HG03442 (cell line): ENCODE results near the gene RBP2.

Experiments used
- ATAC-seq: cut with Tn5 transposase; IDR thresholded peaks from one replicate; pipeline ENCODE4 v1.9.1; 2021; ENCODE audit warnings: mild to moderate bottlenecking, moderate library complexity; ENCODE audit not compliant: unreplicated experiment

Gene RBP2

DNA sequence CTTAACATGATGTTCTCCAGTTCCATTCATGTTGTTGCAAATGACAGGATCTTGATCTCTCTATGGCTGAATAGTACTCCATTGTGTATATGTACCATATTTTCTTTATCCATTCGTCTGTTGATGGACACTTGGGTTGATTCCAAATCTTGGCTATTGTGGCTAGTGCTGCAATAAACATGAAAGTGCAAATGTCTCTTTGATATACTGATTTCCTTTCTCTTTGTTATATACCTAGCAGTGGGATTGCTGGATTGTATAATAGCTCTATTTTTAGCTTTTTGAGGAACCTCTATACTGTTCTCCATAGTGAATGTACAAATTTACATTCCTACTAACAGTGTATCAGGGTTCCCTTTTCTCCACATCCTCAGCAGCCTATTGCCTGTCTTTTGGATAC is 5.9 kb upstream of the RBP2 start:
- no peak for ATAC-seq

DNA sequence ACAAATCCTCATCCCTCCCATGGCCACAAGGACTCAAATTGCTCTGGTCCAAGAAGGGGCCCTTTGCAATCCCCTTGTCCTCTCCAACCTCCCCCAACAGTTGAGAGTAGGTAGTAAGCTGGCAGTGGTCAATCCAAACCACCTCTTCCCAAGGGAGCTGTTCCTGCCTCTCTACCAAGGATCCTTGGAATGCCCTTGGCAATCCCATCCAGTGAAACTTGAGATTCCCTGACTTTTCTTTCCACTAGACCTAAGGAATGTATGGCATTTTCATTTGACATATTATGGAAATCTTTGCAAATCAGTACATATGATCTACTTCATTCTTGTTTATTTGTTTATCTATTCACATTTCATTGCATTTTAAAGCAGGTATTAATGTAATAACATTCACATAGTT is 4.8 kb upstream of the RBP2 start:
- ATAC-seq, result no peak

DNA sequence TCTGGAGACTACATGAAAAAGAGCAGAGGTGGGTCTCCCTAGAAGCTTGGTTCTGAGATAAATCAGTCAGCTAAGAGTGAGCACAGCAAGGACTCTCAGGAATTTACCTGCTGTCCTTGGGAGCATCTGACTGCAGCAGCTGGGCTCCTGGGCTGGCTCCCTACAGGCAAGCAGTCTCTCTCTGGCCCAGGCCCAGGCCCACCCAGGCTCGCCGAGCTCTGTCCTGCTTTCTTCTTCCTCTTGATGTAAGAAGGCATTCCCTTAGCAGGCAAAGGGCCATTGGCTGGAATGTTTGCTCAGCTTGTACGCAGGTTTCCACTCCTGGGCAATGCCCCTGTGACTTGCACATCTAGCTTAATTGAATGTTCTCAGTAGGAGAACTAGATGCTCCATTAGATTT is 4.3 kb upstream of the RBP2 start:
- no peak for ATAC-seq

DNA sequence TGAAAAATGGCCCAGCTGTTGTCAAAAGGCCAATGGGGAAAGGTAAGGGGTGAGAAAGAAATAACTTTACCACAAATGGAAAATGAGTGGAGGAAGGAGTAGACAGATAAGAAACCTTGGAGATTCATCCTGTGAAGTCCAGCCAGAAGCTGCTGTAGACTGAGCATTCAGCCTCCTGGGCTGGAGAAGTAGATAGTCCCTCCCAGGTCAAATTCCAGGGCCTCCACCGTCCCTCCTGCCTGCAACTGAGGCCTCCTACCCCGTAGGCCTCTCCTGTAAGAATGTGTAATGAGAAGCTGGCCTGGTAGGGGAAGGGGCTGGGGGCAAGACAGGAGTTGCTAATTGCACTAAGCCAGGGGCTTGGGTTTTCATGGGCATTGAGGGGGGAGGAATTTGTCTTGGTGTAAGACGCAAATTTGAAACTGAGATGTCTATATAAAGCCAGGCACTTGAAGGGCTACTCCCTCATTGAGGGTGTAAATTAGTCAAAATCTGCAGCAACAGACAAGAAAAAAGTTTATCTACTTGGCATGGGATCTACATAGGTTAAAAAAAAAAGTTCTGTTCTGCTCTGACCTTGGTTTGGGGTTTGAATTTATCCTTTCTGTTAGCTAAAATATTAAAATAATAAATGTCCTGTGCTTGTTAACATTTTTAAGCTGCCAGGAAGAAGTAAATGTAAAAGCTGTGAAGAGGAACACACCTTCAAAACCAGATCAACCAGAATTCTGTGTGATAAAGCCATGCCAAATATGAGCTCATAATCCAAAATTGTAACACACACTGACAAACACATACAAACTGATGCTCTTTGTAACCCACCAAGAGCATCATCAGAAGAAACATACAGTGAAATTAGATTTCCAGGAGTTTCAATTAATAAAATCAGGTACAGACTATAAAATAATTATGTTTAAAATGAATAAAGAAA is 1.7 kb upstream of the RBP2 start:
- ATAC-seq, result no peak

DNA sequence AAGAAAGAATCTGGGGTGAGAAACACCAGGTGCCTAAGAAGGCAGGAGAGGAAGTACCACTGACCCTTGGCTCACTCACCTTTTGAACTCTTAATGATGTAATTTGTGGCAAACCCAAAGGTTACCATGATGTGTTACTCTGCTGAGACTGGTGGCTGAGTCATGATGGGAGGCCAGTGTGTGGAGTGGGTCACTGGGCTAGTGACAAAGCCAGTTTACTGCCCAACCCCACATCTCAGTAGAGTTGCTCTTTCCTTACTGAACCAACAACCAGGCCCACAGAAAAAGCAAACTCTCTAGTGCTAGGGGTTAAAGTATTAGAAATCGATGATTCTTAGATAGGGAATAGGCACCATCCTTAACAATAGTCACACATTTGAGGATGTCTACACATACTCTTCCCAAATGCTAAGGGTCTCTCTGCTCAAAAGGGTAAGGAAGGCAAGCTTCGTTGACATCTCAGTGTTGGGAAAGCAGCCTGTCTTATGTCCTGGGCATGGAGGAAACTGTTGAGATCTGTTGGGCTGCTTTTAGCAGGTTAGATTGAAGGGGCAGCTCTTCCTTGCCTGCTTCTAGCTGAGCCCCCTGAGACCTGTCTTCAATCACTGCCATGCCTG is 3.1 kb downstream of the RBP2 start:
- ATAC-seq, result no peak

DNA sequence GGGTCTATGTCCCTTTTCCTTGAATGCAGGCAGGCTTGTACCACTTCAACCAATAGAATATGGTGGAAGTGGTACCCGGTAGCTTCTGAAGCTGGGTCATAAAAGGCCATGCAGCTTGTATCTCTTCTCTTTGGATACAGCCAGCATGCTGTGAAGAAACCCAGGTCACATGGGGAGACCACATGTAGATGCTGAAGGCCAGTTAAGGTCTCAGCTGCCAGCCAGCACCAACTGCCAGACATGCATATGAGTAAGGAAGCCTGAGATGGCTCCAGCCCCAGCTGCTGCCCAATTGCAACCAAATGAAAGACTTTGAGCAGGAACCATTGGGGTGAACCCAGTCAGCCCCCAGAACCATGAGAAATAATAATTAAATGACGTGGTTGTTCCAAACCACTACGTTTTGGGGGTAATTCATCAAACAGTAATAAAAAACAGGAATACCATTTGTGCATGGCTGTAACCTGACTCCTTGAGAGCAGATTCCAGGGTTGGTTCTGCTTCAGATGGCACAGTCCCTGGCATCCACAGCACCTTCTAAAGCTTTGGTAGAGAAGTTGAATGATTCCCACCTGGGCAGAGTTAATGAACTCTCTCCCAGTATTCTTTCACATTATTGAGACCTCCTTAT is 3.8 kb downstream of the RBP2 start:
- ATAC-seq, result no peak

DNA sequence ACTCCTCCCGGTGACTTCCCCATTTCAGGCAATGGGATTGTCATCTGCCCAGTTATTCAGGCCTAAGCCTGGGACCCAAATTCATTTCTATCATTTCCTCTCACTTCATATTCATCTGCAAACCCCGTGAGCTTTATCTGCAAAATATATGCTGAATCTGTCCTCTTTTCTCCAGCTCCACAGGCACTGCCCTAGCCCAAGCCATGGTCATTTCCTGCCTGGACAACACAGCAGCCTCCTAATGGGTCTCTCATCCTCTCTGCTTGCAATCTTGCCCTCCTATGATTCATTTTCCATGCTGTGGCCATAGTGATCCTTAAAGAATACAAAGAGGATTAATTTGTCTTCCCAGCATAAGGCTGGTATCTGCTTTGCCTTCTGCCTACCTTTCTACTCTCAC is 6.1 kb downstream of the RBP2 start:
- no peak for ATAC-seq

DNA sequence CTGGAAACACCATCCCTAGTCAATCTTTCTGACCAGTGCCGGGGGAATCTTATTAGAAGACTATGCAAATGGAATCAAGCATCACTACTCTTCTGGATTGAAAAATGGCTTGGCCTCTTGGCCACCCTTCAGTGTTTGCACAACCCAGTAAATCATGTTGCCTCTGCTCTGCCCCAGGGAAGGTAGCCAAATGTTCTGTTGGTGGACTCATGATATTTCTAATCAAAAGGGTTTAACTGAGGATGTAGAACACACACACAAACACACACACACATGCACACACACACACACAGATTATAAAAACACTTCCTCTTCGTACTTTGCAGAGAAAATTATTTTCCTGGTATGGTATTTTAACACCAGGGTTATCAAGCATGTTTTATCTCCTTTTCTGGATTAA is 7.9 kb downstream of the RBP2 start:
- no peak for ATAC-seq

DNA sequence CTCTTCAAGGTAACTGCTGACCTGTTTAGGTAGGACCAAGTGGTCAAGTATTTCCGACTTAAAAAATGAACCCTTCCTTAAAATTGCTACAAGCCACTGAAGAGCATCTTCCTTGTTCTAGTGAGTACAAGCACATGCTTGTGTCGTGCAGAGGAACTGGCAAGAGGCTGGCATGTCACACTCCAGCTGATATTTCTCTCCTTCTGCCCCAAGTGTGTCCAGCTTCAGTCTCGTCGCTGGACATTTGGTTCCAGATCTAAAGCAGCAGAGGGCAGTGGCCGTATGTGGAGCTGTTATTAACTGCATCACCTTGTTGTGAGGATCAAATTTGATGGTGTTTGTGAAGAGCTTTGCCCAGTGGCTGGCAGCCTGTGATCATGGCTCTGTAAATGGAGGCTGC is 10.0 kb downstream of the RBP2 start:
- no peak for ATAC-seq

DNA sequence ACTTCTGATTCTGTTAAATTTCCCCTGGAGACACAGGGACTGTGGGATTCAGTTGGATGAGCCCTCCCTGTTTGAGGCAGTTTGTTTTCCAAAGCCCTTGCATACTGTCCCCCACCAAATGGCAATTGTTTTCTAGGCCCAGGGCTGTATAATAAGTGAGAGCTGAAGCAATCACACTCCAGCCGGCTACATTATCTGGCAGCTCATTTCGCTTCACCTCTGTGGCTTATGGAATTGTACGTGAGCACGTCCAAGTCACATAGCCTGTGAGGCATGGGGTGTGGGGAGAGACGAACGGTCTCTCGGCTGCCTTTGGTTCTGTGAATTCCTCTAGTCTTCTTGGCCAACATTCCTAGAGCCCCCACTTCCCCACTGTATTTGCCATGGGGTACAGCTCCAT is 10.7 kb downstream of the RBP2 start:
- ATAC-seq, result no peak

DNA sequence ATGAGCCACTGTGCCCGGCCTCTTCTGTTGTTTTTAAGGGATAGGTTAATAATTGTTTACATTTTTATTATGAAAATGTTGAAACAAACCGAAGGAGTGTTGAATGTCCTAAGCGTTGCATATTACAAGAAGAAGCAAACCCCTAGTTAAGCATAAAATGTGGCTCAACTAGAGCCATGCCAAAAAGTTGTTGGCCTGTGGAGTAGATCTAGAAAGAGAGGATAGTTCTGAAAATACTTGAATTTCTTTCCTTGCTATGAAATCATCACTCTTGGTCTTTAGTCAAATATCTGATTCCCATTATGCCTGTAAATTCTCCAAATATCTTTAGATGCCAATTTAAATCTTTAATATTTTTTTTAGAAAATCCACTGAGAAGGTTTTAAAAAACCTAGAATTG is 12.8 kb downstream of the RBP2 start:
- no peak for ATAC-seq

DNA sequence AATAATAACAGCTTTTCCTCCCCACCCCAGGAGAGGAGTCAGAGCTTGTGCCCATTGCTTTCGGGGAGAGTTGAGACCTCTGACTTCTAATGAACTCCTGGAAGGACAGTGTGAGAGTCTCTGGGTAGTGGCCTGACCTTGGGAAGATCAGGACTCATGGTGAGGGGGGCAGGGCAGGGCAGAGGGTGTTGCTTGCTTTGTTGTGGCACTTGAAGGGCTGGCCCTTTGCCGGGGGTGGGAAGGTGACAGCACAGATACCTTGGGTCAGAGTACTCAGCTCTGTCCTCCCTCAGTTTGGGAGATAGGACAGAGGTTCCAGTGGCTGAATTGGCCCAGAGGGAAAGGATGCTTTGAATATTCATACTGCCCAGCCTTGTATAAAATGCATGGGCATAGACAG is 15.8 kb downstream of the RBP2 start:
- no peak for ATAC-seq

DNA sequence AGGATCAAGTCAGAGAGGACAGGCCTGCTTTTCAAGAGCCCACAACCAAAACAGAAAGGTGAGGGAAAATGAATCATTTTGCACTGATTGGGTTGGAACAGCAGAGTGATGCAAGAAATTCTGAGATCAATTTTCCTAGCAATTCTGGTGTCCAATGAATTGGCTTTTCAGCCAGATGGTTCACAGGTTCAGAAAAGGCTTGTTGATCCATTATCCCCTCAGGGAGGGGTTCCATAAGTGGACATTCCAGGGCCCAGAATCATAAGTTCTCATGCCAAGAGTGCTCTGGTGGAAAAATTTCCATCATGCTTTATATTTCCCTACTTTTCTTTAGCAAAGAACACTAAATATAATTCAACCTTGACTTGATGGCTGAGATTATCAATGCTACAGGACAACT is 16.2 kb downstream of the RBP2 start:
- no peak for ATAC-seq

DNA sequence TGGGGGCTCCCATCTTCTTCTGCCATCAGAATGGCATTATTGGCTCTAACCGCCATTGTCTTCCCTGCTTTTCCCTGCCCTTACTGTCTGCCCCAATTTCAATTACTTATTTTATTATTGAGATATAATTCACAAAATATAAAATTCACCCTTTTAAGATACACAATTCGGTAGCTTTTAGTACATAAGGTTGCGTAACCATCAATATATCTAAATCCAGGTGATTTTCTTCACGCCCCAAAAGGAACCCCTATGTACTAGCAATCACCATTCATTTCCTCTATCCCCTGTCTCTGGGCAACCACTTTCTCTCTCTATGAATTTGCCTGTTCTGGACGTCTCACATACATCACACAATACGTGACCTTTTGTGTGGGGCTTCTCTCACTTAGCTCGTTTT is 18.0 kb downstream of the RBP2 start:
- ATAC-seq, result no peak

DNA sequence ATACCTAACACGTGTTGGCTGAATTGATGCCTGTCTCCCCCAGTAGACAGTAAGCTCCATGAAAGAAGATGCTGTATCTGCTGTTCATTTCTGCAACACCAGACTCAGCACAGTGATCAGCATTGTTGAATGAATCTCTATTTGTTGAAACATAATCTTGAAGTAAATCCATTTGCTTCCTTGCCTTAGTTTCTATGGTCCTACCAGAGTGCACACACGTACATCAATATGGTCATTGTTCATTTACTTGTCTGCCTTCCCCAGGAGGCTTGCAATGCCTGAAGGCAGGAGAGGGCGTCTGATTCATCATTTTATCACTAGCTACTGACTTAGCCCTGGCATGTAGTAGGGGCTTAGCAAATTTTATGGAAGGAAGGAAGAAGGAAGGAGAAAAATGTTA is 19.2 kb downstream of the RBP2 start:
- no peak for ATAC-seq

DNA sequence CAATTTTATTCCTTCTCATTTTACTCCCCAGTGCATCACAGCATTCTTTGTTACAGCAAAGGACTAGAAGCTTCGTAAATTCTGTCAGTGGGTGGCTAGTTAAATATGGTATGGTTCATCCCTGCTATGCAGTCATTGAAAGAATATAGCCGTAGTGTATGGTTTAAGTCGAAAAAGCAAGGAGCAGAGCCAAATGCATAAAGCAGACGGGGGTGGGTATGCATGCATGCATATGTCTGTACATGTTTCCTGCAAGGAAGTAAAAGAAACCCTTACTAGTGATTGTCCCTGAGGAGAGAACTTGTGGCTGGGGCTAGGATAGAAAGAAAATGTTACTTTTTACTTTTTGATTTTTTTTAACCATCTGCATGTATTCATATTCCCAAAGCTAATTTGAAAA is 19.9 kb downstream of the RBP2 start:
- ATAC-seq, result no peak

DNA sequence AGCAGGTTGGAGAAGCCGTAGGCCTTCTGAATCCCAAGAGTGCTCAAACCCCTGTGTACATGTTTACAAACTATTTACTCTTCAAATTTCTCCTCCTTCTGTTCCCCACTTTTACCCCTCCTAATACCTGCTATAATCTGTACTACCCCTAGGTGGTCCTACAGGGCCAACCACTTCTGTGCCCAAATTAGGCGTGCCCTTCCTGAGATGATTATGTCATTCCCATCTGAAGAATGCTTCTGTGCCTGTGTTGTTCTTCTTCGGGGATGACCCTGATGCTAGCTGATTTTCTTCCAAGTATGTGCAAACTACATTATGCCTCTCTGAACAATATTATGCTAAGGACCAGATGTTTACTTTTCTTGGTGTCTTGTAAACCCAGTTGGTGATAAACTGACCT is 20.5 kb downstream of the RBP2 start:
- no peak for ATAC-seq

DNA sequence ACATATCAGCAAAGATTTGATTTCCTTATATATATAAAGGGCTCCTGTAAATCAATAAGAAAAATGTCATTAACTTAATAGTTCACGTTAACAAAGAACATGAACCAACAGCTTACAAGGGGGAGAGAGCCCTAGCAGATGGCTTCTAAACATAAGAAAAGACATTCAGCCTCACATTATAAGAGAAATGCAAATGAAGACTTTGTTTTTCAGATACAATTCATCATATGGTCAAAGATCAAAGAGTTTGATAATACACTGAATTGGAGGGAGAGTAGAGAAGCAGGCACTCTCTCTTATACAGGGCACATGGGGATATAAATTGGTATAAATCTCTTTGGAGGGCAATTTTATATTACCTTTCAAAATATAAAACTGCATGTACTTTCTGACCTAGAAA is 21.1 kb downstream of the RBP2 start:
- no peak for ATAC-seq

DNA sequence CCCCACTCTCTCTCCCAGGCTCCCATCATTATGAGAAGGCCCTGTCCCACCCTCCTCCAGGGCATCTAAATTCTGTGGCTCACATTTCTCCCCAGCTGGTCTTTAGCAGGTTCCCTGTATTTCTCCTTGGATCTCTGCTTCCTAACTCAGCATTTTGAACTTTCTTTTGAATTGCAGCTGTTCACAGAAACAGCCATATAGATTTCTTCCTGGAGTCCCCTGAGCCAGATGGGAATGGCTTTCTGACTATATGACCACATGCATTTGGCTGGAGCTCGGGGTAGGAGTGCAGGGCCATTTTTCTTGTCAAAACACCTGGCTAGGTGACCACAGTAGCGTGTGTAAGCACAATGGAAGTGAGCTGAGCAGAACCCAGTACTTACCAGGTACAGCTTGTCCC is 22.0 kb downstream of the RBP2 start:
- ATAC-seq, result no peak

DNA sequence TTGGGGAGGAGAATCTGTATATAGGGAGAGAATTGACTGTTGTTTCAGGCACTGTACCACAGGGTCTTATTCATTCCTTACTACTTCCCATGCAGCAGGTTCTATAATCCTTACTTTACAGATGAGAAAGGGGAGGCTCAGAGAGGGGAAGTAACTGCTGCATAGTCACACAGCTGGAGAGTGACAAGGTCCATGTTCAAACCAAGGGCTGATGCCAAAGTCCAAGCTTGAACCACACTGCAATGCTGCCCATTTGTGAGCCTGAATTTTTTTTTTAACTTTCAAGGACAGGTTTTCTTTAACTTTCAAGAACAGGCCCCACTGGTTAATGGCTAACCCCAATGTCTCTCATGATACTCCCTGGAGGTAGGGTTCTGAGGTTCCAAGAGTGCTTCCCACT is 26.2 kb downstream of the RBP2 start:
- no peak for ATAC-seq

DNA sequence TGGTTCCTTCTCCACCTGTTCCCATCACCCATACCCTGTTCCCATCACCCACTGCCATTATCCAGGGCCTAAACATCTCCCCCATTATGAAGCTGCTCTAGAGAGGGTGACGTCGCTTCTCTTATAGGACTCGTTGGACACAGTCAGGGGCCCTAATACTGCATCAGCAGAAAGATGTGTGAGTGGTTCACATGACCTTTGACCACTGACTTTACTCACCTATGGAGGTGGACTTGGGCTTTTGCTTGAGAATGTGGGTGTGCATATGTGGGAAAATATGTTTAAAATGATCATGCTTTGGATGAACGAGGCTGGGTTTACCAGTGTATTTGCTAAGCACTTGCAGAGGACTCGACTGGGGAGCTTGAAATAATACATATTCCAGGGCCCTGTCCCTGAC is 26.8 kb downstream of the RBP2 start:
- no peak for ATAC-seq

DNA sequence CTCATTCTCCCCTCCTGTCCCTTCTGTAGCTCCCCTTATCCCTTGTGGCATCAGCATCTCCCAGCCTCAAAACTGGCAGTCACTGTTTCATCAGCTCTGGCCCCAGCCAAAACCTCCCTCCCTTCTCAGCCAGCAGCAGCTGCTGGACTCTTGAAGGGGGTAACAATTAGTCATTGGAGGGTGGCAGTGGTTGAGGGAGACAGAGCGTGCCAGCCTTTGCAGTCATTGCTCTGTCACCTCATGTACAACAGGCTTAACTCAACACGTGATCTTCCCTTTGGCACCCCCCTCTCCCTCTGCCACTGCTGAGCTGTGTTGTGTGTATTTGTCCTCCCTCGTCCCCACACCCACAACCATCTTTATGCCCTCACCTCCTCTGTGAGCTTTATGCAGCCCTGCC is 28.2 kb downstream of the RBP2 start:
- ATAC-seq, result no peak
